ENCODE measurements around the gene ARHGAP18. TPM values are rescaled to one million over a fixed set of nuclear protein-coding genes. Genes with fewer than 3 reads are reported as not detected.
A peak's percentile ranks its signal among the peaks of the same experiment; 100 is the strongest.

The ARHGAP18 gene
- total and polyA plus RNA-seq, 2 of the 13 experiments (the other 11 are each of a cell fraction or from before 2014, with no cell fraction given) = 58.2 to 115 TPM

DNA sequence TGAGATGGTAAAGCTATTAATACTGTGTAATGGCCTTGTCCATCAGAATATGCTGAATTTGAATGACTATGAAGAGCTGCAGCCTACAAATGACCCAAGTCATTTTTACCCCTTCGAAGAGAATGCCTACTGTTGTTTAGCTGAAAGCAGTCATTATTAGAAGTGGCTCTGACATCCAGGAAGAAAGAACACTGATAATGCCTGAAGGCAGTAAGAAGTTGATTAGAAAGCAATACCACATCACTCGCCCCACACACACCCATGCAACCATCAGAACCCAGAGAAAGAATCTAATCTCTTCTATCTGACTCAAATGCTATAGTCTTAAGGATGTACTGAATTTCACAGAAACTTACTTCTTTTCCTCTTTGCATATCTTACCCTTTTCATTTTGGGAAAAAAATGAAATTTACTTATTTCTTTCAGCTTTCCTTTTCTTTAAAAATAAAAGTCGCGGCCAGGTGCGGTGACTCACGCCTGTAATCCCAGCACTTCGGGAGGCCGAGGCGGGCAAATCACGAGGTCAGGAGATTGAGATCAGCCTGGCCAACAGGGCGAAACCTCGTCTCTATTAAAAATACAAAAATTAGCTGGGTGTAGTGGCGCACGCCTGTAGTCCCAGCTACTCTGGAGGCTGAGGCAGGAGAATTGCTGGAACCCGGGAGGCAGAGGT, 61.0 kb downstream of the ARHGAP18 start (continued):
- TF ChIP-seq ATF7 (IDR thresholded peaks at IDR 0.05) = no peak
- no peak for TF ChIP-seq ATF7 (CRISPR knock-in tag; IDR thresholded peaks at IDR 0.05)

DNA sequence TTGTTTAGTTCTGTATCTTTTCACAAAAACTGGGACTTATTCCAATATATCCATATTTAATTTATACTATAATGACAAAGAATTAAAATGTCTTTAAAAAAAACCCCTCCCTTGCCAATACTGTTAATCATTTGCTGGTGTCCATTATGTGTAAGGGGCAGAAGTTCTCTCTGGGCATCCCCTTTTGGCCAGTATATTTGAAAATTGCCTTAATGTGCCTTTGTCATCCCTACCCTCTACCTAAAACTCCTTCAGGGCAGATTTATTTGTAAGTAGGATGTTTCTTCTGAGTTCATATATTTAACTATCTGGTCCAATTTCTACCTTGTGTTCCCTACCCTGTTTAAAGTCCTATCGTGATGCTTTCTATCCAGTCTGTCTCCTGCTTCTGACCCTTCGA, 62.9 kb downstream of the ARHGAP18 start:
- DNase-seq (ENCODE audit: low spot score) = no peak
- intact Hi-C loops (cut with micrococcal nuclease; ENCODE audit: unreplicated experiment) = loop anchor here (5.0 kb wide), 1 partner anchor 35 kb away; no protein-coding TSS in a partner anchor
- in situ Hi-C loops (cut with HindIII; ENCODE audit: extremely low pct_ligation_motif_present, low pct_unique_long_range_greater_than_20kb) = no loop called here
- ChIA-PET CTCF (ENCODE audit: low intra/inter-chr PET ratio, low total read pairs) (no interaction called here), POLR2A (no interaction called here)
- H3K4me1 ChIP-seq (ENCODE audit: insufficient read depth, low read length) = peaks cover 91% of the 10 kb centered on the region
- no peaks in the 10 kb centered on the region for H3K27me3 ChIP-seq (ENCODE audit: control insufficient read depth in 1 of 2, insufficient read depth in 2 of 2, low read length in 2 of 2)
- no peak overlapping the region for H3K4me3 ChIP-seq (replicated peaks in 1 of 3; ENCODE audit: insufficient read depth in 1 of 3, low read depth in 2 of 3, low read length in 3 of 3)
- BruUV-seq (replicated peaks) = no TSS peak
- FAIRE-seq = no peak
- peaks cover 93% of the 10 kb centered on the region for H3K79me2 ChIP-seq (ENCODE audit: insufficient read depth, low read length)
- no peak for TF ChIP-seq KLF13 (CRISPR knock-in tag; IDR thresholded peaks at IDR 0.05)
- no peak for TF ChIP-seq TARDBP (CRISPR knock-in tag; IDR thresholded peaks at IDR 0.05)
- no peak for TF ChIP-seq THYN1 (CRISPR knock-in tag; IDR thresholded peaks at IDR 0.05; ENCODE audit: borderline replicate concordance, low read depth)
- TF ChIP-seq ZNF567 (CRISPR knock-in tag; IDR thresholded peaks at IDR 0.05; ENCODE audit: borderline replicate concordance) = no peak
- TF ChIP-seq ZBTB20 (CRISPR knock-in tag; IDR thresholded peaks at IDR 0.05; ENCODE audit: borderline replicate concordance, low read depth) = no peak
- no peak for TF ChIP-seq ZNF749 (CRISPR knock-in tag; IDR thresholded peaks at IDR 0.05; ENCODE audit: borderline replicate concordance)
- TF ChIP-seq HOXA5 (CRISPR knock-in tag; IDR thresholded peaks at IDR 0.05) = 0 out of 2 replicates have a peak, but pooled peaks have one; percentile 27
- no peak for TF ChIP-seq SIN3B (IDR thresholded peaks at IDR 0.05; ENCODE audit: low read length)
- peaks cover 4 to 7% of the 10 kb centered on the region in 2 experiments; a peak in 3 of 5 replicates for H3K36me3 ChIP-seq (replicated peaks in 1 of 2; ENCODE audit: control insufficient read depth in 1 of 2, insufficient read depth in 2 of 2, low read length in 2 of 2)
- peak overlapping the region; percentile 68 for H3K27ac ChIP-seq (ENCODE audit: extremely low read length, insufficient read depth, low read length)
- no peak overlapping the region for H3K9ac ChIP-seq (ENCODE audit: insufficient read depth, low read depth, low read length)
- no peak for ATAC-seq
- WGBS (ENCODE audit: low lambda C conversion rate) = 94% methylated on average over 2 of the region's 2 CpGs
- no peaks in the 10 kb centered on the region for H4K20me1 ChIP-seq (ENCODE audit: insufficient read depth, low read length)
- no peak overlapping the region for H3K4me2 ChIP-seq (ENCODE audit: low read depth, low read length)
- no peaks in the 10 kb centered on the region for H3K9me3 ChIP-seq (ENCODE audit: low read length)
- no peak overlapping the region for H2AFZ ChIP-seq (ENCODE audit: low read length)
